Measurements from ENCODE around the gene ZNF571.

The ZNF571 gene

DNA sequence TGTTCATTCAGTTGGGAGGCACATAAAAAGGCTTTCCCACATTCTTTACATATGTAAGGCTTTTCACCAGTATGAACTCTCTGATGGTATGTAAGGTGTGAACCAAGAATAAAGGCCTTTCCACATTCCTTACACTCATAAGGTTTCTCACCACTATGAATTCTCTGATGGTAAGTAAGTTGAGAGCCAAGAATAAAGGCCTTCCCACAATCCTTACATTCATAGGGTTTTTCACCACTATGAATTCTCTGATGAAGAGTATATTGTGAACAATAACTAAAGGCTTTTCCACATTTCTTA, 29.3 kb downstream of the ZNF571 start:
- TF ChIP-seq, protein P1, sequence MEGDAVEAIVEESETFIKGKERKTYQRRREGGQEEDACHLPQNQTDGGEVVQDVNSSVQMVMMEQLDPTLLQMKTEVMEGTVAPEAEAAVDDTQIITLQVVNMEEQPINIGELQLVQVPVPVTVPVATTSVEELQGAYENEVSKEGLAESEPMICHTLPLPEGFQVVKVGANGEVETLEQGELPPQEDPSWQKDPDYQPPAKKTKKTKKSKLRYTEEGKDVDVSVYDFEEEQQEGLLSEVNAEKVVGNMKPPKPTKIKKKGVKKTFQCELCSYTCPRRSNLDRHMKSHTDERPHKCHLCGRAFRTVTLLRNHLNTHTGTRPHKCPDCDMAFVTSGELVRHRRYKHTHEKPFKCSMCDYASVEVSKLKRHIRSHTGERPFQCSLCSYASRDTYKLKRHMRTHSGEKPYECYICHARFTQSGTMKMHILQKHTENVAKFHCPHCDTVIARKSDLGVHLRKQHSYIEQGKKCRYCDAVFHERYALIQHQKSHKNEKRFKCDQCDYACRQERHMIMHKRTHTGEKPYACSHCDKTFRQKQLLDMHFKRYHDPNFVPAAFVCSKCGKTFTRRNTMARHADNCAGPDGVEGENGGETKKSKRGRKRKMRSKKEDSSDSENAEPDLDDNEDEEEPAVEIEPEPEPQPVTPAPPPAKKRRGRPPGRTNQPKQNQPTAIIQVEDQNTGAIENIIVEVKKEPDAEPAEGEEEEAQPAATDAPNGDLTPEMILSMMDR (IDR thresholded peaks at IDR 0.05; ENCODE audit: insufficient read depth, missing control alignments): no peak
- DNase-seq (ENCODE audit: insufficient read length, low spot score) (no peak), FAIRE-seq (no peak)

DNA sequence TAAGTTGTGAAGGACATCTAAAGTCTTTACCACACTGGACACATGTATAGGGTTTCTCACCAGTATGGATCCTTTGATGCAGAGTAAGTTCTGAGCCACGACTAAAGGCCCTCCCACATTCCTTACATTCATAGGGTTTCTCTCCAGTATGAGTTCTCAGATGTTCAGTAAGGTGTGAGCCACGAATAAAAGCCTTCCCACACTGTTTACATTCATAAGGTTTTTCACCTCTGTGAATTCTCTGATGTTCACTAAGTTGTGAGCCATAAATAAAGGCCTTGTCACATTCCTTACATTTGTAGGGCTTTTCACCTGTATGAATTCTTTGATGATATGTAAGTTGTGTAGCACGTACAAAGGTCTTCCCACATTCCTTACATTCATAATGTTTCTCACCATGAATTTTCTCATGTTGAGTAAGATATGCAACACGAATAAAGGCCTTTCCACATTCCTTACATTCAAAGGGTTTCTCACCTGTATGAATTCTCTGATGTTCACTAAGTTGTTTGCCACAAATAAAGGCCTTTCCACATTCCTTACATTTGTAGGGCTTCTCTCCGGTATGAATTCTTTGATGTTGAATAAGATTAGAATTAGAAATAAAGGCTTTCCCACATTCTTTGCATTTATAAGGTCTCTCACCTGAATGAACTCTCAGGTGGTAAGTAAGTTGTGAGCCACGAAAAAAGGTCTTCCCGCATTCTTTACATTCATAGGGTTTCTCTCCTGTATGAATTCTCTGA, 29.8 kb downstream of the ZNF571 start:
- TF ChIP-seq, protein P1 (IDR thresholded peaks at IDR 0.05; ENCODE audit: insufficient read depth, missing control alignments): no peak
- FAIRE-seq (no peak), DNase-seq (ENCODE audit: insufficient read length, low spot score) (no peak)

DNA sequence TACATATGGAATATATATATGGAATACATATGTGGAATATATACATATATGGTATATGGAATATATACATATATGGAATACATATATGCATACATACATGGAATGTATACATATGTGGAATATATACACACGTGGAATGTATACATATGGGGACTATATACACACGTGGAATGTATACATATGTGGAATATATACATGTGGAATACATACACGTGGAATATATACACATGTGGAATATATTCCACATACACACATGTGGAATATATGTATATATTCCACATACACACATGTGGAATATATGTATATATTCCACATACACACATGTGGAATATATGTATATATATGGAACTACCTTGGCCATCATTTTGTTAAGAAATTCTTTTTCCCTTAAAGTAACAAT, 31.1 kb downstream of the ZNF571 start:
- TF ChIP-seq, protein P1 (IDR thresholded peaks at IDR 0.05; ENCODE audit: insufficient read depth, missing control alignments): no peak
- FAIRE-seq (no peak), DNase-seq (ENCODE audit: insufficient read length, low spot score) (no peak)

DNA sequence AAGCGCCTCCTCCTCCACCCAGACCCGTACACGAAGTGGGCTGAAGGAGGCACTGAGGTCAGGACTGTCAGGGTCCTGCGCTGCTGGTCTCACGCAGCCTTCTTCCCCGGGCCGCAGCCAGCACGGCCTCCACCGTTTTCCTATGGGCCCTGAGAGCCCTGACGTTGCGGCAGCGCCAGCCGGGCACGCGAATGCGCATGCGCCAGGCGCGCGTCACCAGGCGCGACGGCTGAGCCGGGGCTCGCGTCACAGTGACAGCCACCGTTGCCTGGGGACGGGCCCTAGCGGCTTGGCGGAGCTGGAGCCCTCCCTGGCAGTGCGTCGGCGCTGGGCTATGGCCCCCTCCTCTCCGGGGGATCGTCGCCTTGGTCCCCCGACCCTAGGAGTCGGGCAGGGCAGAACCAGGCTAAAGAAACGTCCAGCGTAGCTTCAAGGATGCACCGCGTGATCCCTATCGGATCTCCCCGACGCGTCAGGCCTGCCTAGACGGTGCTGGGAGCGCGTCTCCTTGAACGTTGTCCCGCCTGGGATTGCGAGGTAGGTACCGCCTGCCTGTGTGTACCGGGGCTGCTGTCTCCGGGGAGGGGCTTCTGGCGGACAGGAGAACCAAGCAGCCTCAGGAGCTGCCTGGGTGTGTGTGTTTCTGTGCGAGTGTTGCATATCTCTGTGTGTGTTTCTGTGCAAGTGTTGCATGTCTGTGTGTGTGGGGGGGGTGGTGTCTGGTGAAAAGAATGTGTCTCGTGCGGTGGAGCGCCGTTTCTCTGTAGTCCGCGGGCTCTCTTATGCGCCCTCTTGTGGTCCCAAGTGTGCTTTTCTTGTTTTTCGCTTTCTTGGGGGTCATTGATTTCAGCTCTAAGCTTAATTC, 43.2 kb downstream of the ZNF571 start:
- DNase-seq (ENCODE audit: insufficient read length, low spot score) (peak; percentile 91), FAIRE-seq (no peak)
- TF ChIP-seq, protein P1 (IDR thresholded peaks at IDR 0.05; ENCODE audit: insufficient read depth, missing control alignments): peak; percentile 3

DNA sequence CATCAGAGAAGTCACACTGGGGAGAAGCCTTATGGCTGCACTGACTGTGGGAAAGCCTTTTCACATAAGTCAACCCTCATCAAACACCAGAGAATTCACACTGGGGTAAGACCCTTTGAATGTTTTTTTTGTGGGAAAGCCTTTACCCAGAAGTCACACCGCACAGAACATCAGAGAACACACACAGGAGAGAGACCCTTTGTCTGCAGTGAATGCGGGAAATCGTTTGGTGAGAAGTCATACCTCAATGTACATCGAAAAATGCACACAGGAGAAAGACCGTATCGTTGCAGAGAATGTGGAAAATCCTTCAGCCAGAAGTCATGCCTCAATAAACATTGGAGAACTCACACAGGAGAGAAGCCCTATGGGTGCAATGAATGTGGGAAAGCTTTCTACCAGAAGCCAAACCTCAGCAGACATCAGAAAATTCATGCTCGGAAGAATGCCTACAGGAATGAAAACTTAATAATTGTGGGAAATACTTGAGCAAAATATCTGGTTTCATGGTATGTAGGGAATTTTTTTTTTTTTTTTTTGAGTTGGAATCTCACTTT, 57.1 kb downstream of the ZNF571 start:
- FAIRE-seq: no peak
- DNase-seq (ENCODE audit: insufficient read length, low spot score): no peak
- TF ChIP-seq, protein P1 (IDR thresholded peaks at IDR 0.05; ENCODE audit: insufficient read depth, missing control alignments): no peak

DNA sequence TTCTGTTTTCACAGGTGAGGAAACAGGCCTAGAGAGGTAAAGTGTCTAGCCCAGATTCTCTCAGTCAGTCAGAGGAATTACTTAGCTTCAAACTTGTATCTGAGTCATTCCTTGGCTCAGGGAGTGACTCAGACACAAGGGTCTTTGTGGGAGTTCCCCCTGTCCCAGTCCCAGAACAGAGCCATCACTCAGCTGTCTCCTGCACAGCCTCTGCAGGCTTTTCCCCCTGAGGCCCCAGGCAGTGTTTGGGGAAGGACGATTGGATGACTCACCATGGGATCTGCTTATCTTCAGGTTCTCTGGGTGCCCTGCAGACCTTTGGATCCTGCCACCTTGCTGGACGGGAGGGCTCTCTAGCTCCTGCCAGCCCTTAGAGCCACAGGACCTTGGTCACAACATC, 74.7 kb downstream of the ZNF571 start:
- TF ChIP-seq, protein P1 (IDR thresholded peaks at IDR 0.05; ENCODE audit: insufficient read depth, missing control alignments): no peak
- DNase-seq (ENCODE audit: insufficient read length, low spot score) (no peak), FAIRE-seq (no peak)
